GM12878 (cell line): Measurements from ENCODE around the gene POLR3E. TPM values are rescaled to one million over a fixed set of nuclear protein-coding genes. Genes with fewer than 3 reads are reported as not detected.

Source experiments
- ATAC-seq: fragments of 200-7000 bp; cut with Tn5 transposase; 3 replicates; pipeline ENCODE4 v1.9.1; 2020; ENCODE audit warnings: mild to moderate bottlenecking, moderate library complexity
- BruUV-seq: library from RNA; stranded (reverse); fragments of 400-500 nt; replicated peaks from 2 replicates; lab custom pipeline; 2021; lab: Mats Ljungman, UMichigan
- CTCF ChIA-PET: fragments of 300-600 bp; sonication (Branson Sonifier 250); formaldehyde crosslinking; extraction: SDS; loops from one replicate; lab custom pipeline; 2021; ENCODE audit warnings: inconsistent platforms; lab: Yijun Ruan, JAX
- POLR2A ChIA-PET: fragments of 350-600 bp; formaldehyde crosslinking; extraction: SDS; loops from one replicate; lab custom pipeline; 2021; ENCODE audit warnings: inconsistent platforms; lab: Charles Lee
- RAD21 ChIA-PET: fragments of 300-600 bp; sonication (Branson Sonifier 250); formaldehyde crosslinking; loops from one replicate; lab custom pipeline; 2023; ENCODE audit warnings: antibody characterized with exemption; ENCODE audit not compliant: unreplicated experiment; lab: Charles Lee
- SMC1A ChIA-PET: fragments of 300-600 bp; sonication (Branson Sonifier 250); formaldehyde crosslinking; loops from one replicate; lab custom pipeline; 2023; ENCODE audit not compliant: unreplicated experiment, uncharacterized antibody; lab: Charles Lee
- DNase-seq: peaks from one replicate; pipeline ENCODE4 v3.0.0-alpha.2; 2011; ENCODE audit warnings: low read depth, low spot score
- FAIRE-seq: peaks from 3 replicates; lab custom pipeline; 2011; peaks lifted over from hg19 to GRCh38; lab: Jason Lieb, UNC
- H2AFZ ChIP-seq: 2 replicates; pipeline ENCODE4 v1.6.0; 2011; ENCODE audit warnings: low read depth, low read length, control low read depth; ENCODE audit not compliant: control insufficient read depth
- H3K27ac ChIP-seq: 2 replicates; pipeline ENCODE4 v1.5.1; 2011; ENCODE audit warnings: control low read depth; ENCODE audit not compliant: control insufficient read depth, insufficient read depth
- H3K27me3 ChIP-seq, 2 experiments: replicated peaks in 1 of 2; 2 replicates each; pipeline versions ENCODE4 v1.6.0 to v1.6.1; 2011; ENCODE audit warnings: low read length in 1 of 2; ENCODE audit not compliant: control insufficient read depth in 2 of 2, insufficient read depth in 2 of 2
- H3K36me3 ChIP-seq, 2 experiments: 2 replicates each; pipeline ENCODE4 v1.5.1; 2011; ENCODE audit warnings: low read length in 1 of 2; ENCODE audit not compliant: control insufficient read depth in 2 of 2, insufficient read depth in 2 of 2
- H3K4me1 ChIP-seq: 2 replicates; pipeline ENCODE4 v1.6.1; 2011; ENCODE audit warnings: mild to moderate bottlenecking, low read length, moderate library complexity, mixed read lengths; ENCODE audit not compliant: control insufficient read depth, insufficient read depth
- H3K4me2 ChIP-seq: 2 replicates; pipeline ENCODE4 v1.6.0; 2011; ENCODE audit warnings: control low read depth; ENCODE audit not compliant: control insufficient read depth, insufficient read depth
- H3K4me3 ChIP-seq: fragments of 200-600 bp; sonication (generic); 2 replicates; pipeline ENCODE4 v1.5.1; 2016
- H3K79me2 ChIP-seq: 2 replicates; pipeline ENCODE4 v1.6.0; 2011; ENCODE audit warnings: low read length; ENCODE audit not compliant: control insufficient read depth, insufficient read depth
- H3K9ac ChIP-seq: 2 replicates; pipeline ENCODE4 v1.8.0; 2011; ENCODE audit warnings: low read length, control low read depth, mixed read lengths; ENCODE audit not compliant: control insufficient read depth, insufficient read depth
- H3K9me3 ChIP-seq: replicated peaks from 3 replicates; pipeline ENCODE4 v1.5.1; 2011; ENCODE audit warnings: mild to moderate bottlenecking, low read length; ENCODE audit not compliant: control insufficient read depth, insufficient read depth
- H4K20me1 ChIP-seq: 2 replicates; pipeline ENCODE4 v1.6.0; 2011; ENCODE audit not compliant: control insufficient read depth, insufficient read depth
- BHLHE40 ChIP-seq, 2 experiments: fragments of 450-650 bp in 1 of 2; IDR thresholded peaks; 2 replicates each; pipeline ENCODE4 v1.6.1; 2011 to 2017; ENCODE audit warnings: low read depth in 2 of 2, borderline replicate concordance in 1 of 2, improper control_type of control experiment in 1 of 2, low read length in 1 of 2, mild to moderate bottlenecking in 1 of 2
- E2F8 ChIP-seq: fragments of 450-650 bp; IDR thresholded peaks from 2 replicates; pipeline ENCODE4 v1.6.1; 2018; ENCODE audit warnings: mild to moderate bottlenecking, low read depth, moderate library complexity; ENCODE audit not compliant: partially characterized antibody
- EGR1 ChIP-seq, 2 experiments: IDR thresholded peaks; 1 replicate in 1 of 2; 2 replicates in 1 of 2; pipeline ENCODE4 v1.6.1; 2011 to 2012; ENCODE audit warnings: low read depth in 2 of 2, low read length in 2 of 2, borderline replicate concordance in 1 of 2, mild to moderate bottlenecking in 1 of 2, moderate library complexity in 1 of 2
- GATAD2B ChIP-seq: fragments of 450-650 bp; conservative IDR thresholded peaks from 2 replicates; pipeline ENCODE4 v1.6.1; 2017; ENCODE audit warnings: low read depth, mild to moderate bottlenecking, moderate library complexity
- IKZF1 ChIP-seq: fragments of 450-650 bp; conservative IDR thresholded peaks from 2 replicates; pipeline ENCODE4 v1.6.1; 2017; ENCODE audit warnings: antibody characterized with exemption, mild to moderate bottlenecking
- IRF4 ChIP-seq: IDR thresholded peaks from 2 replicates; pipeline ENCODE4 v1.6.1; 2011; ENCODE audit warnings: low read depth, low read length
- MLLT1 ChIP-seq: fragments of 450-650 bp; IDR thresholded peaks from 2 replicates; pipeline ENCODE4 v1.6.1; 2016; ENCODE audit warnings: mild to moderate bottlenecking
- MXI1 ChIP-seq: fragments of 150-350 bp; IDR thresholded peaks from 2 replicates; pipeline ENCODE4 v1.6.1; 2011; ENCODE audit warnings: low read depth, mild to moderate bottlenecking, inconsistent platforms, low read length, improper control_type of control experiment
- POLR2AphosphoS5 ChIP-seq: IDR thresholded peaks from 2 replicates; pipeline ENCODE4 v1.6.1; 2011; ENCODE audit warnings: mild to moderate bottlenecking, low read length, inconsistent platforms
- RELB ChIP-seq: fragments of 450-650 bp; IDR thresholded peaks from 2 replicates; pipeline ENCODE4 v1.6.1; 2017; ENCODE audit warnings: low read depth, mild to moderate bottlenecking, moderate library complexity
- SMC3 ChIP-seq: IDR thresholded peaks from 2 replicates; pipeline ENCODE4 v1.6.1; 2011; ENCODE audit warnings: low read length, improper control_type of control experiment, borderline replicate concordance
- SP1 ChIP-seq: IDR thresholded peaks from one replicate; pipeline ENCODE4 v1.6.1; 2011; ENCODE audit warnings: low read depth, low read length
- ZNF217 ChIP-seq: fragments of 450-650 bp; IDR thresholded peaks from 2 replicates; pipeline ENCODE4 v1.6.1; 2017; ENCODE audit warnings: antibody characterized with exemption, mild to moderate bottlenecking
- WGBS: methylation state at CpG from one replicate; pipeline ENCODE4 v1.1.6; 2016; ENCODE audit warnings: low lambda C conversion rate; ENCODE audit not compliant: insufficient replicate concordance, insufficient coverage; ENCODE audit errors: missing lambda C conversion rate; 5-methylcytosine and 5-hydroxymethylcytosine counted together
- in situ Hi-C: fragments of 300-500 bp; cut with MboI; formaldehyde crosslinking; loops from 9 replicates; pipeline ENCODE4 v1.14.3; 2018; ENCODE audit warnings: mixed read lengths
- intact Hi-C: fragments of 100-400 bp; cut with micrococcal nuclease; formaldehyde crosslinking; loops from one replicate; pipeline ENCODE4 v1.14.2; 2022; ENCODE audit not compliant: unreplicated experiment
- polyA plus RNA-seq, 11 experiments: library from polyadenylated mRNA; depleted of rRNA in 4 of 11; unstranded in 6 of 11; stranded (reverse) in 5 of 11; fragments of >200 nt; fragmentation: Nextera tagmentation in 4 of 11; fragmentation: Illumina TruSeq in 1 of 11; extraction: Ambion mirVana in 4 of 11; extraction: Trizol in 1 of 11; gene quantifications; 1 replicate in 1 of 11; 2 replicates in 10 of 11; pipeline versions ENCODE4 v1.2.1 to v1.2.3, GENCODE V29; 2011 to 2016; ENCODE audit warnings: inconsistent platforms in 2 of 11, missing spikeins in 2 of 11, low read depth in 1 of 11
- total RNA-seq, 4 experiments: library from RNA; depleted of rRNA in 3 of 4; stranded (reverse); fragments of >200 nt in 3 of 4; fragmentation: Illumina TruSeq in 1 of 4; extraction: Trizol in 1 of 4; gene quantifications; 2 replicates each; pipeline versions ENCODE4 v1.2.1 to v1.2.3, GENCODE V29; 2013 to 2021

Gene POLR3E
- total and polyA plus RNA-seq, 10 of the 15 experiments (the other 5 are each of a cell fraction or from before 2014, with no cell fraction given): 11.1 to 79.5 (median 39.7) TPM

GRCh38 chr16:22373662-22374310 is 76.6 kb downstream of the POLR3E start:
- peak overlapping the region; percentile 64 for H3K4me2 ChIP-seq
- H3K4me1 ChIP-seq: peaks cover 19% of the 10 kb centered on the region
- 0 out of 2 replicates have a peak, but pooled peaks have one; percentile 56 for TF ChIP-seq ZNF217
- no peak for TF ChIP-seq IRF4
- TF ChIP-seq POLR2AphosphoS5: peak; percentile 10; the same call in 1 of the 2 replicates
- no peak for TF ChIP-seq E2F8
- 0 out of 2 replicates have a peak, but pooled peaks have one; percentile 5 for TF ChIP-seq MLLT1
- TF ChIP-seq RELB: no peak
- TF ChIP-seq MXI1: peak; percentile 16; the same call in 1 of the 2 replicates
- TF ChIP-seq IKZF1: peak; percentile 66
- TF ChIP-seq BHLHE40 (IDR thresholded peaks at IDR 0.05; ENCODE audit: borderline replicate concordance in 1 of 2, low read depth in 2 of 2, low read length in 1 of 2): 0 out of 4 replicates have a peak, but pooled peaks of 1 of the 2 experiments have one; percentile 20
- TF ChIP-seq GATAD2B: peak; percentile 59; the same call in 1 of the 2 replicates
- 0 out of 3 replicates have a peak, but pooled peaks of 1 of the 2 experiments have one; percentile 29 for TF ChIP-seq EGR1 (IDR thresholded peaks at IDR 0.05; ENCODE audit: borderline replicate concordance in 1 of 2, low read depth in 2 of 2, low read length in 2 of 2)
- no peak for TF ChIP-seq SMC3
- no peak for TF ChIP-seq SP1
- TF ChIP-seq, all 136 proteins: peak for 8
- SMC1A ChIA-PET: interaction anchor here (1.4 to 12.5 kb wide), 3 partner anchors 10 to 36 kb away, joined by 4 to 205 read pairs (median 6); no protein-coding TSS in a partner anchor
- RAD21 ChIA-PET: interaction anchor here (0.6 to 3.3 kb wide), 4 partner anchors 16 to 64 kb away, joined by 3 to 21 read pairs (median 6); no protein-coding TSS in a partner anchor
- no peaks in the 10 kb centered on the region for H4K20me1 ChIP-seq
- no peaks in the 10 kb centered on the region for H3K27me3 ChIP-seq
- no TSS peak for BruUV-seq
- intact Hi-C loops: loop anchor here (5.0 kb wide), 2 partner anchors 51 to 181 kb away; no protein-coding TSS in a partner anchor
- no peak for FAIRE-seq
- peak overlapping the region; percentile 89 for H3K4me3 ChIP-seq
- peak overlapping the region; percentile 89 for H3K9ac ChIP-seq
- peak; percentile 34 for ATAC-seq
- no peaks in the 10 kb centered on the region for H3K9me3 ChIP-seq
- POLR2A ChIA-PET: interaction anchor here (0.6 to 12.9 kb wide), 3 partner anchors 16 to 63 kb away, joined by 3 to 185 read pairs (median 3); no protein-coding TSS in a partner anchor
- no peak for DNase-seq
- 0 out of 4 replicates have a peak, but pooled peaks cover 0 to 5% of the 10 kb centered on the region in 2 experiments for H3K36me3 ChIP-seq
- peaks cover 52% of the 10 kb centered on the region for H3K79me2 ChIP-seq
- CTCF ChIA-PET: interaction anchor here (0.8 to 3.1 kb wide), 4 partner anchors 12 to 74 kb away, joined by 3 to 8 read pairs (median 6); no protein-coding TSS in a partner anchor
- in situ Hi-C loops: no loop called here
- 4% methylated on average over 47 of the region's 51 CpGs for whole genome bisulfite sequencing
- H3K27ac ChIP-seq: peak overlapping the region; percentile 77
- peak overlapping the region; percentile 31 for H2AFZ ChIP-seq
